NOMO-1 treated with dmso at 0.1 percent for 144 hours (cell line): ENCODE results near the gene PCDHB14.
"Not testable (repeated sequence)": the region's sequence is repeated elsewhere in the genome, so short reads cannot be mapped to it uniquely, and the experiment has no call there.

ENCODE experiments used
- DNase-seq: peaks from one replicate; lab custom pipeline; 2025; ENCODE audit not compliant: unreplicated experiment; lab: John Stamatoyannopoulos, UW

The PCDHB14 gene

GRCh38 chr5:141223112-141223783 is at the start of gene PCDHB14:
Gene PCDHB14 (plus strand): TSS chr5:141223343. CDS start chr5:141223506, 163 bp downstream.
- DNase-seq: peak; percentile 16

GRCh38 chr5:141174291-141175104 is 48.6 kb upstream of the PCDHB14 start:
- DNase-seq: not testable (repeated sequence)

DNA sequence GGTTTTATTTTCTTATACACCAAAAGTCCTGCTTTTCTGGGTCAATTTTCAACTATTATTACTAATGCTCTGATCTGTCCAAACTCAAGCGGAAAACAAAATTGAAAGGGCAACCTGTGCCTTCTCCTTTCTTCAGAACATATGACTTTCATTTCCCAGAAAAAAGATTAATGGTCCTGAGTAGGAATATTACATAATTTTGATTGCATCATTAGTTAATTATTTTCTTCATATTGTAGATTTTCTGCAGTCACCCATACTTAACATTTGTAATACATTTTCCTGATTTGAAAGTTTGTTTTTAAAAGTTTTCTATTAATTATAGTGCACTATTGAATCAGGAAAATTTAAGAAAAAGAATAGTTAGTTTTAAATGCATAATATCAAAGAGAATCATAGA is 47.2 kb upstream of the PCDHB14 start:
- no peak for DNase-seq

DNA sequence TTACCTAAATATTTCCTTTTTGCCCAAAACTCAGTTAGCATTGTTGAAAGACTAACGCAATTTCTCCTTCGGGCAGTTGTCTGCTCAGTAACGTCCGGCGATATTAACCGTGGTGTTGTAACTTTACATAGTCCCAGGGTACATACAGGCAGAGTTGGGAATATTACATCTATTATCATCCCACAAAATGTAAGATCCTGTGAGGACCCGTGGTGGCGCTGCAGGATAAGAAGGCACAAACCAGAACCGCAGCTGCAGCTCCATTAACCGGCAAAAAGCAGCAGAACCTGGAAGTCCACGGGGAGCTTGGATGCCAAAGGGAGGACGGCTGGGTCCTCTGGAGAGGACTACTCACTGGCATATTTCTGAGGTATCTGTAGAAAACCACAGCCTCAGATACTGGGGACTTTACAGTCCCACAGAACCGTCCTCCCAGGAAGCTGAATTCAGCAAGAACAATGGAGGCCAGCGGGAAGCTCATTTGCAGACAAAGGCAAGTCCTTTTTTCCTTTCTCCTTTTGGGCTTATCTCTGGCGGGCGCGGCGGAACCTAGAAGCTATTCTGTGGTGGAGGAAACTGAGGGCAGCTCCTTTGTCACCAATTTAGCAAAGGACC is 45.5 kb upstream of the PCDHB14 start, which contains the start of gene PCDHB8:
TSS of gene PCDHB8 (plus strand) at position 214 of the 615 bp plus-strand sequence. CDS start at position 459, 245 bp downstream.
- DNase-seq: not testable (repeated sequence)

- not testable (repeated sequence) for DNase-seq
Observed at GRCh38 chr5:141179371-141179770, 43.8 kb upstream of the PCDHB14 start.

GRCh38 chr5:141179876-141180275 is 43.3 kb upstream of the PCDHB14 start:
- not testable (repeated sequence) for DNase-seq

- no peak for DNase-seq
Observed at GRCh38 chr5:141180313-141180712, 42.8 kb upstream of the PCDHB14 start.

GRCh38 chr5:141182248-141182647 is 40.9 kb upstream of the PCDHB14 start, which contains the start of gene PCDHB16:
Gene PCDHB16 (plus strand): TSS chr5:141182387. CDS start chr5:141182560, 173 bp downstream.
- DNase-seq: no peak

- DNase-seq: not testable (repeated sequence)
Observed at GRCh38 chr5:141184117-141184855, 38.9 kb upstream of the PCDHB14 start.

DNA sequence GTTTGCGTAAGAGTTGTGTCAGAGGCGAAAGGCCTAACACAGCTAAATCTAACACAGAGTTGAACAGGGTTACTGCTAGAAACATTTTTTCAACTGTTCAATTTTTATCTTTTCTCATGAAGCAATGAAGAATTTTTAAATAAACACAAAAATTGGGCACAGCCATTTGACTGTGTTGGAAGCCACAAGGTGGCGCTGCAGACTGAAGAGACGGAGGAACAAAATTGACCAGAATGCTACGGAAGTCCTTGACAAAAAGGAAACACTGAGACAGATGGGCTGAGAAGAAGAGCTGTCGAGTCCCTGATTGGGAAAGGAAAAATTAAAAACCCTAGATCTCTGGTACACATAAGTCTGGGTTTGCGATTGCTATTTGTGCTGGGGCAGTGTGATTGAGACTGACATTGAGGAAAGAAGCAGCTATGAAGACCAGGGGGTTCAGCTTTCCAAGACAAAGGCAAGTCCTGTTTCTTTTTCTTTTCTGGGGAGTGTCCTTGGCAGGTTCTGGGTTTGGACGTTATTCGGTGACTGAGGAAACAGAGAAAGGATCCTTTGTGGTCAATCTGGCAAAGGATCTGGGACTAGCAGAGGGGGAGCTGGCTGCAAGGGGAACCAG is 36.1 kb upstream of the PCDHB14 start, which contains the start of gene PCDHB9:
TSS of gene PCDHB9 (plus strand) at position 265 of the 616 bp plus-strand sequence. CDS start at position 423, 158 bp downstream.
- no peak for DNase-seq

DNA sequence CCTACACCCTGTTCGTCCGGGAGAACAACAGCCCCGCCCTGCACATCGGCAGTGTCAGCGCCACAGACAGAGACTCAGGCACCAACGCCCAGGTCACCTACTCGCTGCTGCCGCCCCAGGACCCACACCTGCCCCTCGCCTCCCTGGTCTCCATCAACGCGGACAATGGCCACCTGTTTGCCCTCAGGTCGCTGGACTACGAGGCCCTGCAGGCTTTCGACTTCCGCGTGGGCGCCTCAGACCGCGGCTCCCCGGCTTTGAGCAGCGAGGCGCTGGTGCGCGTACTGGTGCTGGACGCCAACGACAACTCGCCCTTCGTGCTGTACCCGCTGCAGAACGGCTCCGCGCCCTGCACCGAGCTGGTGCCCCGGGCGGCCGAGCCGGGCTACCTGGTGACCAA is 34.5 kb upstream of the PCDHB14 start:
- not testable (repeated sequence) for DNase-seq

- not testable (repeated sequence) for DNase-seq
Observed at GRCh38 chr5:141189131-141189530, 34.0 kb upstream of the PCDHB14 start.

DNA sequence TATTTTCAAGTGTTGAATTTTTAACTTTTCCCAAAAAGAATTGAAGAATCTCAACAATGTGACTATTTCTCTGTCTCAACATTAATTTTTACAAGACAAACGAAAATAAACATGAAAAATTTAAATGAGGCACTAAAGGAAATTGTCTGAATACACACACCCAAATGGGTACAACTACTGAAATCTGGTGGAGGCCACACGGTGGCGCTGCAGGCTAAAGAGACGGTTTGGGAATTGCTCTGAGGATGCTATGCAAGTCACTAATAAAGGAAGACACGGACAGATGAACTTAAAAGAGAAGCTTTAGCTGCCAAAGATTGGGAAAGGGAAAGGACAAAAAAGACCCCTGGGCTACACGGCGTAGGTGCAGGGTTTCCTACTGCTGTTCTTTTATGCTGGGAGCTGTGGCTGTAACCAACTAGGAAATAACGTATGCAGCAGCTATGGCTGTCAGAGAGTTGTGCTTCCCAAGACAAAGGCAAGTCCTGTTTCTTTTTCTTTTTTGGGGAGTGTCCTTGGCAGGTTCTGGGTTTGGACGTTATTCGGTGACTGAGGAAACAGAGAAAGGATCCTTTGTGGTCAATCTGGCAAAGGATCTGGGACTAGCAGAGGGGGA is 30.9 kb upstream of the PCDHB14 start, which contains the start of gene PCDHB10:
TSS of gene PCDHB10 (plus strand) at position 244 of the 616 bp plus-strand sequence. CDS start at position 444, 200 bp downstream.
- DNase-seq: no peak

- not testable (repeated sequence) for DNase-seq
Observed at GRCh38 chr5:141194332-141194731, 28.8 kb upstream of the PCDHB14 start.

GRCh38 chr5:141196363-141196762 is 26.8 kb upstream of the PCDHB14 start:
- DNase-seq: no peak

- DNase-seq: no peak
Observed at GRCh38 chr5:141199359-141200235, 23.5 kb upstream of the PCDHB14 start, which contains the start of gene PCDHB11. Gene PCDHB11 (plus strand): TSS chr5:141199627. CDS start chr5:141199775, 148 bp downstream.

DNA sequence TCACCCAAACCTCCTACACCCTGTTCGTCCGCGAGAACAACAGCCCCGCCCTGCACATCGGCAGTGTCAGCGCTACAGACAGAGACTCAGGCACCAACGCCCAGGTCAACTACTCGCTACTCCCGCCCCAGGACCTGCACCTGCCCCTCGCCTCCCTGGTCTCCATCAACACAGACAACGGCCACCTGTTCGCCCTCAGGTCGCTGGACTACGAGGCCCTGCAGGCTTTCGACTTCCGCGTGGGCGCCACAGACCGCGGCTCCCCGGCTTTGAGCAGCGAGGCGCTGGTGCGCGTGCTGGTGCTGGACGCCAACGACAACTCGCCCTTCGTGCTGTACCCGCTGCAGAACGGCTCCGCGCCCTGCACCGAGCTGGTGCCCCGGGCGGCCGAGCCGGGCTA is 22.0 kb upstream of the PCDHB14 start:
- DNase-seq: not testable (repeated sequence)

- not testable (repeated sequence) for DNase-seq
Observed at GRCh38 chr5:141201646-141202045, 21.5 kb upstream of the PCDHB14 start.
